HG02571 (cell line): ENCODE measurements around the gene ADIG.

Source experiments
- ATAC-seq: cut with Tn5 transposase; IDR thresholded peaks from one replicate; pipeline ENCODE4 v1.9.1; 2021; ENCODE audit warnings: mild to moderate bottlenecking, moderate library complexity; ENCODE audit not compliant: unreplicated experiment

ADIG gene

DNA sequence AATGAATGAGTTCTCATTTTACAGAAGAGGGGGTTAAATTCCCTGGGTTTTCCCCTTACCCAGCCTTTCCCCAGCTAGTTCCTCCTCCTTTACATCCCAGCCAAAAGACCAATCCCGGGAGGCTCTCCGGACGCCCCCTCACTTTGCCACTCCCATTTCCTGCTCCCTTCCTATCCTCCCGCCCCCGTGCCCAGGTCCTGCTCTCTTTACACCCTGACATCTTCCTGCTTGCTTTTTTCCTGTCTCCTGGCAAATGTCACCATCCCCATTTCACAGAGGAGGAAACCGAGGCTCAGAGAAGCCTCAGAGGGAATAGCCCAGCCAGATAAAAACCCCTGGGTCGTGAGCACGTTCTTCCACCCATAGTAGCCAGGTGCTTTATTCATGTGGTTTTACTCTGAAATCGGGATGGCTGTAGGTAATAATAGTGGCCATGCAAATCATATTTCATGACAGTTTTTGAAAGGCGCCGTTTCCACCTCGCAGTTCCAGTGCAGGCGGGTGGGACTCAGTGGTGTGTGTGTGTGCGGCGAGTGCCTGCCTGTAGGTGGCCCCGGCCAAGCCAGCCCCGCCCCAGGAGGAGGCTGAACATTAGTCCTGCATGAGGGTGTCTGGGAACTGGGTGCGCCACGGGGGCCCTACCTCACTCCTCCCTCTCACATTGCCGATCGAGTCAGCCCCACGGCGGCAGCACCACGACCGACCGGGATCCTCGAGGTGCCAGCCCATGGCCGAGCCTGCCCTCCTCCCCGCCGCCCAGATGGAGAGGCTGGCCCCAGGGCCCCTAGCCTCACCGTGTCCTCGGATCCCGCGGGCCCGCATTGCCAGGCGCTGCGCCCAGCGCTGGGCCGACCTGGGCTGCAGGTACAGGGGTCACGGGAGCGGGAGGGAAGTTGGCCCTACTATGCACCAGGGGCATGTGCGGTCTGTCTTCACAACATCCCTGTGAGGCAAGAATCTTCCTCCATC, 20.5 kb downstream of the ADIG start, which contains the start of gene ARHGAP40:
TSS of gene ARHGAP40 (plus strand) at position 594 of the 969 bp plus-strand sequence.
- no peak for ATAC-seq

DNA sequence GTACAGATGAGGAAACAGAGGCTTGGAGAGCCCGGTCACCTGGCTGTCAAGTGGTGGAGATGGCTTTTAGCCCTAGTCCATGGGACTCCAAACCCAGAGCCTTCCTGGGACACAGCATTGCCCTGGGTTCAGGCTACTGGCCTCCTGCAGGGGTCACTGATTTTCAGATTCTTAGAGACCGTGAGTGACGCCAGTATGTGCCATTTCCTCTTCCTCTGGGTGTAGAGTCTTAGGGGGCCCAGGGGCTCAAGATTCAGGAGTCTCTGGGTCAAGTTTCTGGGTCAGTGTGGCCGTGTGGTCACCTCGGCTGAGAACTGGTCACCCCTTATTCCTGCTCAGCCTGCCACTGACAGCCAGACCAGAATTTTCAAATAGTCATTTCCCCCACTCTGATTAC, 21.2 kb downstream of the ADIG start:
- no peak for ATAC-seq

DNA sequence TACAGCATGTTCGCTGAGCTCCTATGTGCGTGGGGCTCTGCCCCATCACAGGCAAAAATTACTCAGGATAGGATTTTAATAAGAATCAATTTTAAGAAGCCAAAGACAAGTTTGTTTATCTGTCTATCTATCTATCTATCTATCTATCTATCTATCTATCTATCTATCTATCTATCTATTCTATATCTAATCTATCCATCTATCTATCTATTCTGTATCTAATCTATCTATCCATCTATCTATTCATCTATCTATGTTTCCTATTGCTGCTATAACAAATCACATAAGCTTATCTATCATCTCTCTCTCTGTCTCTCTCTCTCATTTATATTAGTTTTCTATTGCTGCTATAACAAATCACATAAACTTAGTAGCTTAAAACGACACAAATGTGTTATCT, 22.3 kb downstream of the ADIG start:
- no peak for ATAC-seq

DNA sequence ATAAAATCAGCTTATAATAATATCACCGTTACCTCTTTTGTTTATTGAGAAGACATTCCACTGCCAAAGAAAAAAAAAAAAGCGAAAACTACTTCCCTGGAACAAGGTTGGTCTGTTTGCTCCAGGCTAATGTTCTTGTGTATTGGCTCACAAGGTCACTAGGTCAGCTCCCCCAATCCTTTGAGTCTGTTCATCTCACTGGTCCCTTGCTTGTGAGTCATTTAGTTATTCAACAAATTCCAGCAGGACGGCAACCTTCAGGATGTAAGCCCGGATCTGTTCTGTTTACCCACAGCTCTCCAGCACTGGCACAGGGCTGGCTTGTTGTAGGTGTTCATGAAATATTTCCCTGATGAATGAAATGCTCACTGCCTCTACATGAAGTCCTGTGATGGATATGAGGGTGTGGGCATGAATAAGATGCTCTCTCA, 23.9 kb downstream of the ADIG start:
- no peak for ATAC-seq

DNA sequence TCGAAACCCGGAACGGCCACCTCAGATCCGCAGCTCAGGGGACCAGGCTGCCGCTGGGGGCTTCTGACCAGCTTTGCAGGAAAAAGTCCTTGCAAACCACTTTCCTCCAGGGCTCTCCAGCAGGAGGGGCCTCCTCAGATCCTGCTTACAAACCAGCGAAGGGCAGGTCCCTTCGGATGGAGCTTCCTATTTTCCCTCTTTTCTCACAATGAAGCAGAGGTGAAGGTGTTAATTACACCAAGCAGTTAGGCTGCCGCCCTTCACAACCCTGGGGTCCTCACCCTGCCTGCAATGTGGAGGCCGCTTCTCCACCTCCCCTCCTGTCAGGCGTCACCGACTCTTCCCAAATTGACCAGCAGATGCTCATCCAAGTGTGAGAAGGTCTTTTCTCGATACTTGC, 26.4 kb downstream of the ADIG start:
- no peak for ATAC-seq

DNA sequence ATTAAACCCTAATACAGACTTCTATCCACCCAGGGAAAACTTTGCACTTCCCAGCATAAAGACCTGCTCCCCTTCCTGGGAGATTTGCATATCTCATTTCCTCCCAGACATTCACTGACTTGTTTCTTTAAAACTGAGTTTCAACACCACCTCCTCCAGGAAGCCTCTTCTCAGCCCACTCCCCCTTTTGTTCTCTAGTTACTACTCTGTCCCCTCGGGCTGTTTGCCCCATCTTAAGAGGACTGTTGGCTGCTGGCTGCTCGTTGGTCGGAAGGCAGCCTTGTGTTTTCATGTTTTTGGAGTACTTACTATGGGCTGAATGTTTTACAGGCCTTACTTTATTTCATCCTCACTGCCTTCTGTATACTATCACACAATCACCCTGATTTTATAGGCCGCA, 27.2 kb downstream of the ADIG start:
- no peak for ATAC-seq

DNA sequence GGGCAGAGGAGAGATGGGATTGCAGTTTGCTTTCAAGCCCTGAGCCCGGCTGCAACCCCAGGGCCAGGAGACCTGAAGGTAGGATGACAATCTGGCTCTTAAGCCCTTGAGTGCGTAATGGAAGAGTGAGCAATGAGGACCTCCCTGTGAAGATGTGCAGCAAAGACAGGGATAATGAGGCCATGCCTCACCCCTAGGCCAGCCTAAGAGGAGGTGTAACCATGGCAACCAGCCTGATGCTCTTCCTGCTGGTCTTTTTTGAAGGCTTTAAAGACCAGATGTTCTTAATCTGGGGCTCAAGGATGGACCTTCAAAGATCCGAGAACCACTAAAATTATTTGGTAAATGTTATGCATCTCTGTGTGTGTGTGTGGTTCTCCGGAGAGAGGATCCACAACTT, 28.8 kb downstream of the ADIG start:
- no peak for ATAC-seq

DNA sequence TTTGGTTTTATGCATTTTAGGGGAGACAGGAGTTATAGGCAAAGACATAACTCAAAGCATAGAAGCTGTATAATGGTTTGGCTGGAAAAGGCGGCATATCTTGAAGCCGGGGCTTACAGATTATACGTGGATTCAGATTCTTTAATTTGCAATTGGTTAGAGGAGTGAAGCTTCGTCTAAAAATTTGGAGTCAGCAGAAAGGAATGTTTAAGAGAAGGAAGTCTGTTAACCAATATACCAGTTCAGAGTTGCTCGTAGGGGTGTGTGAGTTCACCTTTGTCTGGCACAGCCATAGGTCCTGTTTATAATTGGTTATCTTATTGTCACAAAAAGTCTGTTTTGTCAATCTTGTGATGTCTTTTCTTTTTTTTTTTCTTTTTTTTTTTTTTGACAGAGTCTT, 29.5 kb downstream of the ADIG start:
- no peak for ATAC-seq

DNA sequence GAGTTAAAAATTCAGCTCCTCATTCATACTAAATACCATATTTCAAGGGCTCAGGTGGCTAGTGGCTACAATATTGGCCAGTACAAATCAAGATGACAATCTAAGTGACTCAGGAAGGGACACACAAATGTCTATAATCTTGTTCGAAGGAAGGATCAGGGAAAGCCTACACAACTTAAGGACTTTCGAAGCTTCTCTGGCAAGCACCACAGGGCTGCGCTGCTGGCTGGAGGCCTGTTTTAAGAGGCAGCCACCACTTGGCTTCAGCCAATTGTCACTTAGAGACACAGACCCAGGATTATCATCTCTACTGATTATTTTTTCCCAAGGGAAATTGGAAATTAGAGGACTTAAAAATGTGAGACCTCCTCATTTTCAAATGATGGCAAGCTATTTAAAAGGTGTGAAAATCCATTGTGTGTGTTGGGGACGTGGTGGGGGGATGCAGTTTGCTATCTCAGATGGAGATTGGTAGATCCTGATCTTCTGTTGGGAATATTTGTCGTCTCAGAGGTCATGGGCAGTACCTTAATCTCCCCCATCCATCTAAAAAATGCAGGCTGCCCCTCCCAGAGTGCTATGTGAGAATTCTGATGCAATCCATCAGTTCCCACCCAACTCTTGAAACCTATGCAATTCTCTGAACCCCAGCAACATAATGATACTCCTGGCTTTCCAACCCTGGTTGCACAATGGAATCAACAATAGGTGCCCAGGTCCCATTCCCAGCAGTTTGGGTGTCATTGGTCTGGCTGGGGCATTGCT, 31.9 kb downstream of the ADIG start:
- no peak for ATAC-seq

DNA sequence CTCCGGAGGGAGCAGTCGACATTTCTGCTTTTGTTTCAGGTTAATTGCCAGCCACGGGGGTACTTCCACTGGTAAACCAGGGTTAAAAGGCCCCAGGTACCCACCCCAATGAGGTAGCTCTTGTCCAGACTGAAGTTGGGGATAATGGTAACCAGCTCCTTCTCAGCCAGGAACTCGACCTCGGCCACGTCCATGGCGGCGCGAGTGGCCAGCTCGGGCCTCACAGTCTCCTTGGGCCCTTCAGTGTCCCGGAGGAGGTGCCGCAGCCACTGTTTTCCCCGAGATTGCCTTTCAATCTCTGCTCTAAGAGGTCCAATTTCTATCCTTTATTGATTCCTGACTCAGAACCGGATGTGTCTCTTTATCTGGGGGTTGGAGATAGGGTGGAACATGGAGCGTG, 34.3 kb downstream of the ADIG start:
- no peak for ATAC-seq

DNA sequence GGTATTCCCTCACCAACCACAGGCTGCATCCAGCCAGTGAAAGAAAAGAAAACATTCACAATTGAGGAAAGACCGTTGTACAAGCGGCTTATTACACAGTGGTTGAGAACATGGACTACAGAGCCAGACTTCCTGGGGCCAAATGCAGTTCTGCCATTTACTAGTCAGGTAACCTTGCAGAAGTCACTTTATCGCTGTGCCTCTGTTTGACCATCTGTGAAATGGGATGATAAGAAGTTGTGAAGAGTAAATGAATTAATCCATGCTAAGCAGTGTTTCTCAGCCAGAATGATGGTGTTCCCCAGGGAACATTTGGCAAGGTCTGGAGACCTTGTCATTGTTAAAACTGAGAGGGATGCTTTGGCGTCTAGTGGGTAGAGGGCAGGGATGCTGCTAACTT, 35.5 kb downstream of the ADIG start:
- ATAC-seq = no peak

DNA sequence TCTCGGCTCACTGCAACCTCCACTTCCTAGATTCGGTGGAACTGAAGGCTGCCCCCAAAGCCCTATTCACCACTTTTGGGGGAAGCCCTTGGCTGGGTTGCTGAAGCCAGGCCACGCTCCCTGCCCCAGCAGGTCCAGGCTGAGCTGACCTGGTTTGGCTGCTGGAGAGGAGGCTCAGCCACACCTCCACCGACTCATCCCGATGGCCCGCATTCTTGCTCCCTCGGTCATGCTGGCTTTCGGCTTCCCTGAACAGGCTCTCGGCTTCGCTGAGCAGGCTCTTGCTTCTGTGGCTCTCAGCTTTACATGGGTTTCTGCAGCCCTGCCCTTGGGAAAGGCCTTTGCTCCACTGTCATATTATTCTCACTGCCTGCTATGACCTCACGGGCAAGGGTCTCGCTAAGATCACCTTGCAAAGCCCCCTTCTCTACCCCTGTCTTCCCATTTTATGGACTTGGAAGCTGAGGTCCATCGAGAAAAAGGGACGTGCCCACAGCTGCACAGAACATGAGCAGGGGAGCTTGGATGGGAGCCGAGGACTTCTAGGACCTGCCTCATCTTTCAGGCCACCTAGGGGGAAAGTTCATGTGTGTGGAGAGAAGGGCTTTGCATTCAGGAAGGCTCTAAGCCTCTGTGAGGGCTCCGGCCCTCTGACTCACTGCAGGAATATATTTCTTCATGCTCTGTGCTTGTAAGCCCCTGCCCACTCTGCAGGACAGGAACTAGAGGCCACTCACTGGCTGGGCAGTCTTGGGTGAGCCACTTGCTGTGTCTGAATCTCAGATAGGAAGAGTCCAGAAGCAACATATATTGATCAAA, 36.2 kb downstream of the ADIG start:
- ATAC-seq = no peak

DNA sequence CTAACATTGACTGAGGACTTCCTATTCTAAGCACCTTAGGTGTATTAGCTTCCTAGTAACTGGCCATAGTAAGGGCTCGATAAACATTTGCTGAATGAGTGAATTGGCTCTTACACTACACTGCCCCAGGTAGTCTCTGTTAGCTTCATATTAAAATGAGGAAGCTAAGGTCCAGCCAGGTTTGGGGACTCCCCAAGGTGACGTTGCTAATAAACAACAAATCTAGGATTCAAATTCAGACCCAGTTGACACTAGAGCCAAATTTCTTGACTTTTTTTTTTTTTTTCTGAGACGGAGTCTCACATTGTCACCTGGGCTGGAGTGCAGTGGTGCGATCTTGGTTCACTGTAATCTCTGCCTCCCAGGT, 36.8 kb downstream of the ADIG start:
- ATAC-seq = no peak

DNA sequence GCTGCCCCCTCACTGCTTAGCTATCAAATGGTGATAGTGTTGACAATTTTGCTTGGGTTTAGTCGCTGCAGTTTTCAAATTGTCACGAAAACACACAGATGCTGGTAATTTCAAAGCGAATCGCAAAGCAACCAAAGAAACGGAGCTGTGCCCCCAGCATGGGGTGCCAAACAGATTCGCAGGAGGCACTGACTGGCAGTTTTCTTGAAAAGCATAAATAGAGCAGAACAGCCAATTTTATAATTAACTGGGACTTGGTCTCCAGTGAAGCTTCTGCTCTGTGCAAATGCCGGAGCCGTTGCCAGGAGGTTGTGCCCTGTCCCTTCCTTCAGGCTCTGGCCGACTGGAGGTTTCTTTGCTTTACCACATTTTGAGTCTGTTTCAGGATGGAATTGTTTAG, 39.4 kb downstream of the ADIG start:
- ATAC-seq = no peak

DNA sequence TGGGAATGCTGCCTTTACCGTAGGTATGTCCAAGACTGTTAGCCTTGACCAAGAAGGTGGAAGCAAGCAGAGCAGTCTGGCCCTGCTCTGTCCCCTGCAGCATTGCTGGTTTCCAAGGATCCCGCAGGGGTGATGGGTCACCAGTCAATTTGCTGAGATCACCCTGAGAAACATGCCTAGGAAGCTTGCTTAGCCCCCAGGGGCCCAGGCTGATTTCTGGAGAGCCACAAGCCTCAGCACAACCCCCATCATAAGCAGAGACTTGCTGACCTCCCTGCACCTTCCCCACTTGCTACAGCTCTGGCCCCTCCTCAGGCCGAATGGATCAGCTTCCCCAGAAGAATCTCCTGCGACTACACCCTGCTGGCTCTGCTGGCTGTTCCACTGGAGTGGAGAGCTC, 42.1 kb downstream of the ADIG start:
- no peak for ATAC-seq

DNA sequence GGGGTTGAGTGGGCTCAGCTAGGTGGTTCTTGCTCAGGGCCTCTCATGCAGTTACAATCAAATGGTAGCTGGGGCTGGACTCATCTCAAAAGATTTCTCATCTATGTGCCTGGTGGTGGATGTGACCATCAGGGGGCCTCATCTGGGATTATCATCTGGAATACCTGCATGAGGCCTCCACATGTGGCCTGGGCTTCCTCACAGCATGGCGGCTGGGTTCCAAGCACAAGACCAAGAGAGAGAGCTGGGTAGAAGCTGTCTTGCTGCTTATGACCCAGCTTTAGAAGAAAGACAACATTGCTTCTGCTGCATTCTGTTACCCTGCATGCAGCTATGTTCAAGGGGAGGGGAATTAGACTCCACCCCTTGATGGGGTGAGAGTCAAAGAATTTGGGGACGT, 43.1 kb downstream of the ADIG start:
- ATAC-seq = no peak

DNA sequence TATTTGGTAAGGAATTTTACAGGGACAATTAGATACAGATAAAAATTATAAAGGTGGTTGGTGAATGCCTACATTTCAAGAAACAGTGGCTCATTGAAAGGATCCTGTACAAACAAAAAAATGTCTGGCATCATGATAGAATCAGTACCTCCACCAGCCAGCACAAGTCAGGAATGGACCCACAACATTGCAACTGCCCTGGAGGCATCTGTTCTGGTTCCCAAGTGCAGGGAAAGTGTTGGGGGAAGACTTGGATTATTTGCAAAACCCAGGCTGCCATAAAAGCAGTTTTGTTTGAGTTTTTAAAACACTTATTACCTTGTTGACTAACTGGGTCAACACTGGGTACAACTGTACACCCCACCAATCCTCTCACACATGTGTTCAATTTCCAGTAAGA, 44.9 kb downstream of the ADIG start:
- no peak for ATAC-seq

DNA sequence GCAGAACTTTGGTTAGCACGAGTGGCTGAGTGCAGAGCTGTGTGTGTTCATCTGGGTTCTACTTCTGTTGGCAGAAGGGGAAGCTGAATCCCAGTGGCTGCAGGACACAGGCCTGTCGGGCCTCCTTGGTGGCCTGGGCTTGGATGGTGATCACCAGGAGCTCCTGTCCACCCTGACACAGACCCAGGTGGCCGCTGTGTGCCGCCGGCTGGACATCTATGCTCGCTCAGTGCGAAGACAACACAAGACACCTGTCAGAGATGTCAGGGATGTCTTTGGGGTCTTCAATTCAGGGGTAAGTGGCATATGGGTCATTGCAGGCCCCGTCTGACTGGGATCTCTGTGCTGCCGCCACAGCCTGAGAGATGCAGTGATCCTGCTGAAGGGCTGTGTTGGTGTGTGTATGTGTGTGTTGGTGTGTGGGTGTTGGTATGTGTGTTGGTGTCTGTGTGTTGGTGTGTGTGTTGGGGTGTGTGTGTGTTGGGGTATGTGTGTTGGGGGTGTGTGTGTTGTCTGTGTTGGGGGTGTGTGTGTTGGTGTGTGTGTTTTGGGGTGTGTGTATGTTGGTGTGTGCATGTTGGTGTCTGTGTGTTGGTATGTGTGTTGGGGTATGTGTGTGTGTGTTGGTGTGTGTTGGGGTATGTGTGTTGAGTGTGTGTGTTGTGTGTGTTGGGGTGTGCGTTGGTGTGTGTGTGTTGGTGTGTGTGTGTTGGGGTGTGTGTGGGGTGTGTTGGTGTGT, 46.1 kb downstream of the ADIG start:
- ATAC-seq = no peak

DNA sequence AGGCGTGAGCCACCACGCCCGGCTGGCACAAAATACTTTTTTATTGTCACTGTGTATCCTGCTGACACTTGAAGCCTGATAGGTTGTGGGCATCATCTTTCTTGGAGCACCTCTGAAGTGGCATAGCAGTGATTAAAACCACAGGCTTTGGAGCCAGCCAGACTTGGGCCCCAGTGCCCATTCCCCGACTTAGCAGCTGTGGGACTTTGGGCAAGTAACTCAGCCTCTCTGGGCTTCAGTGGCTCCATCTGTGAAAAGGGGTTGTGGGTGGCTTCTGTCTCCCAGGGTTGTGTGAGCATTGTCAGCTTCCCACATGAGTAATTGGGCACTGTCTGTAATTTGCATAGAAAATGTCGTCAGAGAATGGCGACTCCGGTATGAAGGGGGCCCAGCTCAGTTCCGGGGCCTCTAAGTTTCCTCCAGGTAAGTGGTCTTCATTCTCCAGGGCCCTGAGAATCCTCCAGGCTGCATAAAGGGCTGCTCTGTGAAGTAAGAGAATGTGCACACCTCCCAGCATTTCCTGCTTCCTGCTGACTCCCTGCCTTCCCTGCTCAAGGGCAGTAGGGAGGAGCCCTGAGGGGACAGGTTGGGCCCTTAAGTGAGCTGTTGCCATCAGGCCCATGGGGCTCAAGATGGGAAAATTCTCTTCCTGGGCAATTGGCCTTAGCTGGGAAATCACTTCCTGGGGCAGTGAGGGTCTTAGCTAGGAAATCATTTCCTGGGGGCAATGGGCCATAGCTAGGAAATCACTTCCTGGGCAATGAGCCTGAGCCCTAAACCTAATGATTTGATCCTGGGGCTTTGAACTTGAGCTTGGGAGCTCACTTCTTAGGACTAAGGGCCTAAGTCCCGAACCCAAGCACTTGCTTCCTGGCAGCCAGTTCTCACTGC, 47.8 kb downstream of the ADIG start:
- ATAC-seq = no peak

DNA sequence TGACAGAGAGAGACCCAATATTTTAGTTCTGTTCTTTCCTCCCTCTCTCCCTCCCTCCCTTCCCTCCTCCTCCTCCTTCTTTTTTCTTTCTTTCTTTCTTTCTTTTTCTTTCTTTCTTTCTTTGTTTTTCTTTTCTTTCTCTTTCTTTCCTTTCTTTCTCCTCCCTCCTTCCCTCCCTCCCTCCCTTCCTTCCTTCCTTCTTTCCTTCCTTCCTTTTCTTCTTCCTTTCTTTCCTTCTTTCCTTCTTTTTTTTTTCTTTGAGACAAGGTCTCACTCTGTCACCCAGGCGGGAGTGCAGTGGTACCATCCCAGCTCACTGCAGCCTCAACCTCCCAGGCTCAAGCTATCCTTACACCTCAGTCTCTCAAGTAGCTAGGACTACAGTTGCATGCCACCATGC, 49.0 kb downstream of the ADIG start:
- ATAC-seq = no peak
